Measurements from ENCODE around the gene TTLL5.
A peak's percentile ranks its signal among the peaks of the same experiment; 100 is the strongest.

The TTLL5 gene, protein sequence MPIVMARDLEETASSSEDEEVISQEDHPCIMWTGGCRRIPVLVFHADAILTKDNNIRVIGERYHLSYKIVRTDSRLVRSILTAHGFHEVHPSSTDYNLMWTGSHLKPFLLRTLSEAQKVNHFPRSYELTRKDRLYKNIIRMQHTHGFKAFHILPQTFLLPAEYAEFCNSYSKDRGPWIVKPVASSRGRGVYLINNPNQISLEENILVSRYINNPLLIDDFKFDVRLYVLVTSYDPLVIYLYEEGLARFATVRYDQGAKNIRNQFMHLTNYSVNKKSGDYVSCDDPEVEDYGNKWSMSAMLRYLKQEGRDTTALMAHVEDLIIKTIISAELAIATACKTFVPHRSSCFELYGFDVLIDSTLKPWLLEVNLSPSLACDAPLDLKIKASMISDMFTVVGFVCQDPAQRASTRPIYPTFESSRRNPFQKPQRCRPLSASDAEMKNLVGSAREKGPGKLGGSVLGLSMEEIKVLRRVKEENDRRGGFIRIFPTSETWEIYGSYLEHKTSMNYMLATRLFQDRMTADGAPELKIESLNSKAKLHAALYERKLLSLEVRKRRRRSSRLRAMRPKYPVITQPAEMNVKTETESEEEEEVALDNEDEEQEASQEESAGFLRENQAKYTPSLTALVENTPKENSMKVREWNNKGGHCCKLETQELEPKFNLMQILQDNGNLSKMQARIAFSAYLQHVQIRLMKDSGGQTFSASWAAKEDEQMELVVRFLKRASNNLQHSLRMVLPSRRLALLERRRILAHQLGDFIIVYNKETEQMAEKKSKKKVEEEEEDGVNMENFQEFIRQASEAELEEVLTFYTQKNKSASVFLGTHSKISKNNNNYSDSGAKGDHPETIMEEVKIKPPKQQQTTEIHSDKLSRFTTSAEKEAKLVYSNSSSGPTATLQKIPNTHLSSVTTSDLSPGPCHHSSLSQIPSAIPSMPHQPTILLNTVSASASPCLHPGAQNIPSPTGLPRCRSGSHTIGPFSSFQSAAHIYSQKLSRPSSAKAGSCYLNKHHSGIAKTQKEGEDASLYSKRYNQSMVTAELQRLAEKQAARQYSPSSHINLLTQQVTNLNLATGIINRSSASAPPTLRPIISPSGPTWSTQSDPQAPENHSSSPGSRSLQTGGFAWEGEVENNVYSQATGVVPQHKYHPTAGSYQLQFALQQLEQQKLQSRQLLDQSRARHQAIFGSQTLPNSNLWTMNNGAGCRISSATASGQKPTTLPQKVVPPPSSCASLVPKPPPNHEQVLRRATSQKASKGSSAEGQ (N-terminal part only)

DNA sequence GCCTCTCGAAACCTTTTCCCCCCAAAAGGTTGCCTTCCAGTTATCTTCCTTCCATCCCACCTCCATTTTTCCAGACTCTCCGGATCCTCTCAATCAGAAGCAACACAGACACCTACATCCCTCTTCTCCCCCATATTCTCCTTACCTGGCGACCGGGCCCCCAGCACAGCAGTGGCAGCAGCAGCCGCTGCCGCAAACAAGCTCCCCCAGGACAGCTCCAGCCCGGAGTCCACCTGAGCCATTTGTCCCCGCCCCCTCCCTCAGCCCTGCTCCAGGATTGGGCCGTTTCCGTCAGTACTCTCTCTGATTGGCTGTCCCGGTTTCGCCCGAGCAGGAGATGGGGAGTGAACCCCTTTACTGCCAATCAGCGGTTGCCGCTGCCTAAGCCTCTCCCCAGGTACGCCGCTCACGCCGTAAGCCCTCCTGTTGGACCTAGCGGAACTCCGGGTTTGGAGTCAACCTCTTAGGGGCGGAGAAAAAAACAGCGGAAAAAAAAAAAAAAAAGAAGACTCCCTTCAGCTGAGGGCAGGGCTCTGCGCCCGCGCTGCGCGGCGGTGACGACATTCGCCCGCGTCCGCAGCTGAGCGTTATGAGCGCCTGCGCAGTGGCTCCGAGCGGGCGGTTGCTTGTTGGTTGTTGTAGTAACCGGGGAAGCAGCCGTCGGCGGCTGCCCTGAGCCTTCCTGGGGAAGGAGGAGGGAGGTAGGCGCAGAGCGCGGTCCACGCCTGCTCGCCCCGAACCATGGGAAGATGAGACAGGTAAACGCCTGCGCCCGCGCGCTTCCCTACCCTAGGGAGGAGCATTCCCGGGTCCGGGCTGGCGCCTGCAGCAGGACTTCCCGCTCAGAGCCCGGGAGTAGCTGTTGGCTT is at the start of gene TTLL5, which contains the start of gene ERG28:
Gene TTLL5 (plus strand): TSS at position 617 of the 869 bp plus-strand sequence. CDS start 1,904 bp downstream, outside the sequence.
Gene ERG28 (minus strand): TSS at position 247 of the 869 bp plus-strand sequence. CDS start 3,374 bp downstream, outside the sequence.
- DNase-seq, result peak; percentile 95 to 99 (median 97)

DNA sequence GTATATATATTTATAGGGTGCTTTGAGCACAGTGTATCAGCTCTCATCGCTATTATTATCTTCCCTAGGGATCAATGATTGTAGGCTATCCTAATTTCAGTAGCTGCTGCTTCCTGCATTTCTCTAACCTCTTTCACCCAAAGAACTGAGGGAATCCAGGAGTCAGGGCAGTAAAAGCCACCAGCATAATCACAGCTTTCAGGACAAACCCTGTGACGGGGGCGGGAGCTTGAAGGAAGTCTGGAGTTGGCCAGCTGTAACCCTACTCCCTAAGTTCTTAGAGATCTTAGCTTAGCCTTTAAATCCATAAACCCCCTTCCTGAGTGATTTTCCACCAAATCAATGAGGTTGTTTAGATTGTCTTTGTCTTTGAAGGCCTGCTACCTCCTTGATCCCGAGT is 48.9 kb upstream of the TTLL5 start:
- no peak for DNase-seq

DNA sequence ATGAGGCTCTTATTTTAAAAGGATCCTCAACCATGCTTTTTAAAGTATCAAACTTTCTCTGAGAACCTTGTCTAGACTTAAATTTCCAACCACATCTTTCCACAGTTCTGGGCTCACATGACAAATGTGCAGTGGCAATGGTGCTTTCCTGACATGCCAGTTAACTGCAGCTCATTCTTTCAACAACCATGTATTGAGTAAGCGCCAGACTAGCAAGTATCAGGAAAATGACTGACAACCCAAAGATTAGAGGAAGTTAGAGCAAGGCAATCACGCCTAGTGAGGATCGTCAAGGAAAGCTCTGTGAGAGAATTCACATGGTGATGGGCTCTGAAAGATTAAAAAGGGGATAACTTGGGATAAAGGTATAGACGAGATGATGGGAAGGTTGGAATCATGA is 46.9 kb upstream of the TTLL5 start:
- no peak for DNase-seq

DNA sequence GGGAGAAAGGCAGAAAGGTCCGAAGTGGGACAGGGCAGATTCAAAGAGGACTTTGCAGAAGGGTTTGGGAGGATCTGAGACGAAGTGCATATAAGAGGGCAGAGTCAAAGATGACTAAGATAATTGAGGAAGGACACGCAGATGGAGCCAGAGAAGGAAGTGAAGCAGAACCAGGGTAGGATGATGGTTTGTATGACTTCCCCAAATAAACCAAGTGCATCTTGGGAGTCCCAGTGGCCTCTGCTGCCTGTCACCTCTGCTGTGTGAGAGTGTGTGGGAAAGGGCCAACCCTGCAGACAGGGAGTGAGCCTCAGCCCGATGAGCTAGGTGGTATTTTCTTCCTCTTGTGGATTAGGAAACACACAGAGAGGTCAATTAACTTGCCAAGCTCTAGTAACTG is 45.8 kb upstream of the TTLL5 start:
- no peak for DNase-seq

DNA sequence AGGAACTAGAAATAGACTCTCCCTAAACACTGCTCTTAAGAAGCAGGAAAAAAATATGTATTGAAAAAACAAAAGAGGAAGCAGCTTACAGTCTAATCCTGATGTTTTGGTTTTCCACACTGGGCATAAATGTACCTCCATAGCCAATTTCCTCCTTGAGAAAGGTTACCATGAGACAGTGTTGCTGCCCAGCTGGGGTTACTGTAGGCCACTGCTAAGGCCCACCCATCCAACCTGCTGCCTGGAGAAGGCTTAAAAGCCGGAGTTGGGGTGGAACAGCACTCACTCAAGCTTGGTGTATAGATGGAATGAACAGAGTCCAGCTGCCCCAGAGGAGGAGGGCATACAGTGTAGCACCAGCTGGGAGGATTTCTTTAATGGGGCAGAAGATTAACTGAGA is 41.5 kb upstream of the TTLL5 start:
- DNase-seq, result no peak

DNA sequence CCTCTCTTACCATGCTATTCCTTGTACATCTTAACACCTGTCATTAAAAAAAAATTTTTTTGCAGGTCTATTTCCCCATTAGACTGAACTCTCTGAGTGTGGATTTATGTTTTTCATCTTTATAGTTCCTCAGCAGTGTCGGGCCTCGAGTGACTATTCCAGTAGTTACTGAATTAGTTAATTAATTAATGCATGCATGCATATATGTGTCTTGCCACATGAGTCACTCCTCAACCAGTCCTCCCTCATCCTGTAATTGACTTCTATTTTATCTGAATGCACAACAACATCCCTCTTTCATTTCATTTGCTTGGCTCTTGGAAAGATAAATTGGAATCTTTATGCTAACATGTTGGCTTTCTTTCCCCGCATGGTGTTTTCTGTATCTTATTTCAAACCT is 36.0 kb upstream of the TTLL5 start:
- no peak for DNase-seq

DNA sequence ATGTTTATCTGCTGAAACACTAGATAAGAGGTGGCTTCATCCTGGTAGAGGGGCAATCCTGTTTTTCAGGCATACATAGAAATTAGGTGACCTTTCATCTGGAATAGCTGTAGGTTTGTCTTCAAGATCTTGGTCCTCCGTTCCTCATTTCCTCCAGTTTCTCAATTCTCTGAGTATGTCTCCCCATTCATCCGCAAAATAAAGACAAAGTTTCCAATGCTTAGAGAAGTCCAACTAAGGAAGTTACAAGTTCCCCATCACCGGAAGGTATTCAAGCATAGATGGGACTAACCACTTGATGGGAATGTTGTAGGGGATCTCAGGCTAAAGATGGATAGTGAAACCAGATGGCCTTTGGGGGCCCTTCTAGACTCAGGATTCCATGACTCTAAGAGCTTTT is 34.6 kb upstream of the TTLL5 start:
- DNase-seq, result no peak

DNA sequence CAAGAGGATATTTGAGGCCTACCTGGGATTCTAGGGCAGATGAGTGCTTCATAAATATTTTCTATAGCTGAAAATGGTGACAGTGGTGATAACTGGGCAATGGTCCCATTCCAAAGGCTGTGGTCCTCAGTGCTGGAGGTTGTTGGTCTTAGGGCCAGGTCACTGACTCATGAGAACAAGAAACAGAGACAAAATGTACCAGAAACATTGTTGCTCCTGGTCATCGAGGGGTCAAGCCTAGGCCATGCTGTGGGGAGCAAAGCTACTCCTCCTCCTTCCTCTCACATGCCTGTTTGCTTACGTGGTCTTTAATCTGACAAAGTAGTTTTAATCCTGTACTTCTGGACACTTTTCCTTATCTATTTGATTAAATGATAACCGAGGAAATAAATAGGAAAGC is 34.2 kb upstream of the TTLL5 start:
- no peak for DNase-seq

DNA sequence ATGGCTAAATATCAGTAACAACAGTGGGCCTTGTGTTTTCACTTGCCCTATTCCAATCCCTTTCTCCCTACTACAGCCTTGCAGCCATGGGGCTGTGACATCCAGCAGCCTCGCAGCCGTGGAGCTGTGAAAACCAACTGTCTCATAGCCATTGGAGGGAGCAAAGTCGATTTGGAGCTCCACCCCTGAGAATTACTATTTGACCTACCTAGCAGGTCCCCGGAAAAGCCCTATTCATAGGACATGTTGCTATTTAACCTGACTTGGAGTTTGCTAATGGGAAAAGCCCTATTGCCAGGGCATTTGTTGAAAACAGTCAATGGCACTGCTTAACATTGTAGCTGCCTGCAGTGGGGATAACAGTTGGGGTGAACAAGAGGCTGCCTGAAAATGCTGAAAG is 33.6 kb upstream of the TTLL5 start:
- no peak for DNase-seq

DNA sequence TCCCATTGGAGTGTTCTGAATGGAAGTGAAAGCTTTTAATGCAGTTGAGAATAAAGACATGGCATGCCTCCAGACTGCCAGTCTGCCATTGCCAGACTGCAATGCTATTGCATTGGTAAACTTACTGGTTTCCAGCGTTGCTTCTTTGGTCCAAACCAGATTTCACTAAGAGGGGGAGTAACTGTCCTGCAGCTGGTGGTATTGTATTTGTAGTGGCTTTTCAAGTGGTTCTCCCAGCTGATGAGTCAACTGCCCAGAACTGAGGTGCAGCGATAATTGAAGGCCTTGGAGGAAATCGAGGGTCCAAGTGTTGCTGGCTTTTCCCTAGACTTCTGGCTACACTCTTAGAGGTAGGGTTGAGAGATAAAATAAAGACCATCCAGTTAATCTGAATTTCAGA is 32.2 kb upstream of the TTLL5 start:
- DNase-seq, result no peak

DNA sequence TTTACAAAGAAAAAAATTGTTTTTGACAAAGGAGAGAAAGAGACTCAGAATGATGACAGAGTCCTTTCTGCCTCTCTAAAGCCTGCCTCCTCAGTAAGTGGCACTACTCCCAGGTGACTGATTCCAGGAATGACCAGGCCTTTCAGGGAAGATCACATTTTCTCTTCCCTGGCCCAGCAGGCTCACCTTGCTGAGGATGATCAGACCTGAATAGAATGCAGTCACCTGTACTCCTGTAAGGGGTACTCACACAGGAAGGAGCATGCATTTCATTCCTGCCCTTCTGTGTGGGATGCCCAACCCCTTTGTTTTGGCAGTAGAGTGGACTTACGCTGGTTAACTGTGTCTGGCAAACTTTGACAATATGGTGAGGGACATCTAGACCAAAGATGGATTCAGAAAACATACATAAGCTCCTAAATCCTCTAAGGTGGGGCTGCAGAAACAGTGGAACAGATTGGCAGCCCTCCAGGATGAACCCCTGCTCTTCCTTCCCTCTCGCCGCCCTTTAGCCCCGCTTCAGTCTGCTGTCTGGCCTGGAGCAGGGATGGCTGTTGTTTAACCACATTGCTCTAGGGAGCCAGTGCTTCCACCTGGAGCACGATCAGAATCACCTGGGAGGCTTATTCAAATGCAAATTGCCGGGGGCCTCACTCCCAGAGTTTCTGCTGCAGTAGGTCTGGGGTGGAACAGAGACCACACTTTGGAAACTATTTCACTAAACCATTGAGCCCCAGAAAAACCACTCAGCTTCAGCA is 30.2 kb upstream of the TTLL5 start:
- DNase-seq, result no peak

DNA sequence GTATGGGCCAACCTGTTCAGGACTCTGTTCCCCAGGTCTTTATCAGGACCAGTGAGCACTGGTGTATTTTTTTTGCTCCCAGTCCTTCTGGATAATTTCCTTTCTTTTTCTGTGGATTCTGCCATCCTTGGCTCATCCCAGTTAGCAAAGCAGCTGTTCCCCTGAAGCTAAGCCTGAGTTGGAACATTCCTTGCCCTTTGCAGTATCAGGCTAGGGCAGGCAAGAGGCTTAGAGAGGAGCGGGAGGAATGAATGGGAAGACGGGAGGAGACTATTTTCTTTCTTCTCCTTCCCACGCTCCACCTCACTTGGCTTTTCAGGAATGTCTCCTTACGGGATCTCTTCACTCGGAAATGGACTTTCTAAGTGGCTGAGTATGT is 29.6 kb upstream of the TTLL5 start:
- DNase-seq, result no peak

DNA sequence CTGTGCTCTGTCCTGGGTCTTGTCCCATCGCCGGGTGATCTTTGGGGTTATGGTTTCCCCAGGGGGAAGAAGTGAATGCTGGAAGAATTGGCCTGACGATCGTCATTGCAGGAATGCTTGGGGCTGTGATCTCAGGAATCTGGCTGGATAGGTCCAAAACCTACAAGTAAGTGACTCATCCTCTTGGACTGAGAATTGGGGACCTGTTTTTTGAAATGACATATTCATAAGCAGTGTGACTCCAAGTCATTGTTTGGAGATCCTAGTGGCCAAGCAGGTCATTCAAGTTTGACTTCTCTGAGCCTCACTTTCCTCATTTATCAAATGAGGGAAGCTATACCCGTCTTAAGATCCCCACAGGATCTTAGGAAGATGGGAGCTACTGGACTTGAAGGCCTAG is 26.2 kb upstream of the TTLL5 start:
- no peak for DNase-seq

DNA sequence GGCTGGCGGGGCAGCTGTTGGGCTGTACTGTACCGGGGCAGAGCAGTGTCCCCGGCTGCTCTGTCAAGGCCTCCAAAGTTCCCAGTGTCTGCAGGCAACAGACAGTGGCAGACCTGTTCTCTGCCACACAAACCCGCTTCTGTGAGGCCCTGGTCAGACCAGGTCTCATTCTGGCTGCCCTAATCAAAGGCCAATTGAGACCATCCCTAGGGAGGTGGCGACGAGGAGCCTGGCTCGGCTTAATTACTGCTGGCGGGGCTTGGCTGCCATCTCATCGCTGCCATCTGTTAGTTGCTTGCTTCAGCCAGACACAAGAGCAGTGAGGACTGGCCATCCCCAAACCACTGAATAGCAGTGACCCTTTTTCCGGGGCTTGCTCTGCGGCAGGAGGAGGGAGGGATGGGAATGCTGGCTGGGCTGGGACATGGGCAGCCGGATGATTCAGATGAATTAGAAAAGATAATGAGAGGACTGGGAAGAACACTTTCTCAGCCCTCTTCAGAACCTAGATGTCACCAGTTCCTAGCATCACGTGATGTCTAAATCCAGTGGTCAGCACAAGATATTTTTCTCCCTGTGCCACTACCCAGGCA is 24.9 kb upstream of the TTLL5 start:
- DNase-seq, result no peak

DNA sequence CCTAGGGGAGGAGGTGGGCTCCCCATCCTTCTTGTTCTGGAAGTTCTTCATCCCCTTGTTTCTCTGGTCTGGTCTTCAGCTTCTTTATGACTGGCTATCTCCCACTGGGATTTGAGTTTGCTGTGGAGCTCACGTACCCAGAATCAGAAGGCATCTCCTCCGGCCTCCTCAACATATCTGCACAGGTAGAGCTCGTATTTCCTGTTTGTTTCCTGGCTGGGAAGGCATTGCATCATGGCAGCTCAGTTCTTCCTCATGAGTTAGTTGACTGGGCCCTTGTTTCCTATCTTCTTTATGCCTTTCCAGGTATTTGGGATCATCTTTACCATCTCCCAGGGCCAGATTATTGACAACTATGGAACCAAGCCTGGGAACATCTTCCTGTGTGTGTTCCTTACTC is 20.2 kb upstream of the TTLL5 start:
- DNase-seq, result no peak

DNA sequence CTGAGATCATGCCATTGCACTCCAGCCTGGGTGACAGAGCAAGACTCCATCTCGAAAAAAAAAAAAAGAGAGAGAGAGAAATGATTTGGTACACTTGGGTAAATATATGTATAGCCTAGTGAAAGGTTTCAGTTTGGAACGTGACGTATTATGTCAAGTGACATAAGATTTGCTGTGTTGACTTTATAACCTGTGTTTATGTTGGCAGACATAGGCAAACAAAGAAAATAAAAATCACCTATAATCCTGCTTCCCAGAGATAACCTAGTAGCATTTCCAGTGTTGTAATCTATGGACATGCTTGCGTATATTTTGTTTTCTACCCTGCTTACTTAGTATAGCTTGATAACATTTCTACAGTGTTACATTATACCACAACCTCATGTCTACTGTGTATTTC is 17.1 kb upstream of the TTLL5 start:
- no peak for DNase-seq

DNA sequence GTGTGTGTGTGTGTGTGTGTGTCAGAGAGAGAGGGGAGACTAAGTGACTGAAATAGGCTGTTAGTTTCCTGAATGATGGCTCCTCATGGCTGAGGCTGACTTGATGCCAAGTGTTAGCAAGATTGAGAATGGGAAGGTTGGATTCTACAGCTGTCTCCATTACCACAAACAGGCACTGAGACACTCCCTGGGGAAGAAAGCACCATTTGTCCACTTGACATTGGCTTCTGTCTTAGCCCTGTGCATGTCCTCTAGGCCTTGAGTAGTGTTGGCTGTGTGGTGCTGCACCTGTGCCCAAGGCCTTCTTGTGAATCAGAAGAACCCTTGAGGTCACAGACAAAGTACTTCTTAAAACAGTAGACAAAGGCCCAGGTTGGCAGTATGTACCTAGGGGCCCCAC is 16.0 kb upstream of the TTLL5 start:
- DNase-seq, result no peak

DNA sequence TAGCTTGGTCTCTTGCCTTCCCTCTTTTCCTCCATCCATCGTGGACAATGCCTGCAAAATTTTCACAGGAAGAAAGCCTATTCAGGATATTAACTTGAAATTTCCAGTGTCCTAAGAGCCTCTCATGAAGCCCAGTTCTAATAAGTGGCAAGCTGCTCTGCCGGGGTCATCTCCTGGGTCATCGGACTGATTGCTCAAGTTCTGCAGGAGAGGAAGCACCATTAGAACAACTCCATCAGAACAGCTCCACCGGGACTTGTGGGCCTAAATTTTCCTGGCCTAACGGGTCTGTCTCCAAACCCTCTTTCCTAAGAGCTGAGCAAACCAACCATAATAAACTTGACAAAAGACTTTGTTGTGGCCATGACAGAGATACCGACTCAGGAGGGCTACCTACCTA is 14.3 kb upstream of the TTLL5 start:
- no peak for DNase-seq

DNA sequence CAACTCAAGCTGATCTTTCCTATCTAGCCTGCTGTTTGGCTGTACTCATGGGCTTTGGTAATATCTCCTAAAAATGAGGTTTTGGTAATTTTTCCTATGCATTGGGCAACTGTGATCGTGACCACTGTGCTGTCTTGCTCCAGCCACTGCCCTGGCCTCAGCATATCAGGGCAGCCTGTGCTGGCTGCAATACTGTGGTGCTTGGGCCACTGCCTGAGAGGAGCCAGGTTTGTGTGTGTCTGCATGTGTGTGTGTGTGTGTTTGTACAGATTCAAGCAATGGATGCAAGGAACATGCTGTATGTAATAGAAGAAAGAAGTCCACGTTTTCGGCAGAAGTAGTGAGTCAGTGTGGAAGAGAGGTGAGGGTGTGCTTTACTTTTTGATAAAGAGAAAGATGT is 13.4 kb upstream of the TTLL5 start:
- DNase-seq, result no peak

DNA sequence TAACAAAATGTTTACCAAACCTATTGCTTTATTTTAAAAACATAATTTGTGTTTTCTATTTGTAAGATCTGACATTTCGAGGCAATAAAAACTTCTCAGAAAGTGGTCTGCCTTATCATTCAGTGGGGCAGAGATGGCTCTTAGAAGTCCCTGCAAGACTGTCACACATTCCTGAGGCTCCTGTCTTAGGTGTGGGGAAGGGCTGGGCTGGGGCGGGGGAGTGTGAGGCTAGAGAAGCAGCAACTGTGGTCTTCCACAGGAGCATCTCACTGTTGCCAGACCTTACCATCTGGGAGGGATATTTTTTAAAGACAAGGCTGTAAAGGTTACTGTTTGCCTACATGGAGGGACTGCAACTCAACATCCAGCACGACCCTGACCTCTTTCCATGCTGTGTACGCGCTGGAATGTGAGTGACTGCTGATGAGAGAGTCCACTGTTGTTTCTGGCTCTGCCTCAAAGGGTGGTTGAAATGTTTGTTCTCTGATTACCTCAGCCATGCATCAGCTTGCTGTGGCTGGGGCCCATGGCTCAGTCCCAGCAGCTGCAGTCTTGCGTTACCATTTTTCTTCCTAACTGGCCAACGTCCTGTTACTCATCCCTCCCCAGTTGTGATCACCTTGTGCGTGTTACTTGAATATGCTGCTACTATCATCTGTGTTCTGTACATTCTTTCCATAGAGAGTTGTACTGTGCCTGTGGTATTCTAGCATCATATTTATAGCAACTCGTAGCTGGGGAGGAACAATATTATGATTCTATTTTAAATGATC is 12.8 kb upstream of the TTLL5 start:
- no peak for DNase-seq

Measured in stimulated activated naive CD4-positive, alpha-beta T cell (primary cell).